Measurements from ENCODE around the gene KIN.
A peak's percentile ranks its signal among the peaks of the same experiment; 100 is the strongest.
"Not testable (repeated sequence)": the region's sequence is repeated elsewhere in the genome, so short reads cannot be mapped to it uniquely, and the experiment has no call there.

The KIN gene

GRCh38 chr10:7817576-7817975 is 29.8 kb upstream of the KIN start:
- H3K36me3 Mint-ChIP-seq (ENCODE audit: low read depth): no peaks in the 10 kb centered on the region
- no peaks in the 10 kb centered on the region for H3K9me3 Mint-ChIP-seq
- H3K4me3 Mint-ChIP-seq: peak overlapping the region; percentile 96 to 99 (median 96)
- TF ChIP-seq CTCF (IDR thresholded peaks at IDR 0.05; ENCODE audit: unreplicated experiment in 3 of 3): no peak
- peak overlapping the region in 1 of 3 experiments; percentile 26 for H3K27ac Mint-ChIP-seq
- H3K4me1 Mint-ChIP-seq: peaks cover 10% of the 10 kb centered on the region
- H3K27me3 Mint-ChIP-seq (ENCODE audit: low read depth): peaks cover 28% of the 10 kb centered on the region

- no peak for TF ChIP-seq CTCF (IDR thresholded peaks at IDR 0.05; ENCODE audit: unreplicated experiment in 3 of 3)
- Mint-ChIP-seq H3K4me1 (no peaks in the 10 kb centered on the region), H3K9me3 (no peaks in the 10 kb centered on the region), H3K27ac (no peak overlapping the region), H3K4me3 (no peak overlapping the region), H3K36me3 (ENCODE audit: low read depth) (no peaks in the 10 kb centered on the region), H3K27me3 (ENCODE audit: low read depth) (peaks cover 28% of the 10 kb centered on the region)
Observed at GRCh38 chr10:7813481-7813880, 25.7 kb upstream of the KIN start.

- not testable (repeated sequence) for H3K4me1 Mint-ChIP-seq
Observed at GRCh38 chr10:7811743-7812142, 23.9 kb upstream of the KIN start.

GRCh38 chr10:7811000-7811399 is 23.2 kb upstream of the KIN start:
- Mint-ChIP-seq H3K27ac (peak overlapping the region in 1 of 3 experiments; percentile 3), H3K27me3 (ENCODE audit: low read depth) (peaks cover 15% of the 10 kb centered on the region), H3K9me3 (no peaks in the 10 kb centered on the region), H3K4me1 (no peaks in the 10 kb centered on the region), H3K4me3 (no peak overlapping the region), H3K36me3 (ENCODE audit: low read depth) (peaks cover 10% of the 10 kb centered on the region)
- TF ChIP-seq CTCF (IDR thresholded peaks at IDR 0.05; ENCODE audit: unreplicated experiment in 3 of 3): no peak

More at GRCh38 chr10:7811743-7812142, 23.9 kb upstream of the KIN start:
- not testable (repeated sequence) for H3K4me3 Mint-ChIP-seq; H3K36me3 Mint-ChIP-seq (ENCODE audit: low read depth); H3K9me3 Mint-ChIP-seq; H3K27ac Mint-ChIP-seq
- H3K27me3 Mint-ChIP-seq (ENCODE audit: low read depth): peaks cover 17% of the 10 kb centered on the region

GRCh38 chr10:7810443-7810842 is 22.6 kb upstream of the KIN start:
- peaks cover 15% of the 10 kb centered on the region for H3K27me3 Mint-ChIP-seq (ENCODE audit: low read depth)
- H3K4me3 Mint-ChIP-seq: no peak overlapping the region
- H3K4me1 Mint-ChIP-seq: no peaks in the 10 kb centered on the region
- H3K9me3 Mint-ChIP-seq: no peaks in the 10 kb centered on the region
- H3K36me3 Mint-ChIP-seq (ENCODE audit: low read depth): peaks cover 10% of the 10 kb centered on the region
- H3K27ac Mint-ChIP-seq: peak overlapping the region in 1 of 3 experiments; percentile 3
- TF ChIP-seq CTCF (IDR thresholded peaks at IDR 0.05; ENCODE audit: unreplicated experiment in 3 of 3): no peak

GRCh38 chr10:7808686-7809267 is 21.0 kb upstream of the KIN start:
- Mint-ChIP-seq H3K27me3 (ENCODE audit: low read depth) (peaks cover 6% of the 10 kb centered on the region), H3K9me3 (no peaks in the 10 kb centered on the region), H3K27ac (no peak overlapping the region), H3K4me1 (no peaks in the 10 kb centered on the region), H3K36me3 (ENCODE audit: low read depth) (peaks cover 26% of the 10 kb centered on the region), H3K4me3 (no peak overlapping the region)
- no peak for TF ChIP-seq CTCF (IDR thresholded peaks at IDR 0.05; ENCODE audit: unreplicated experiment in 3 of 3)
